Mesenchymal stem cell (in vitro differentiated cells and primary cell): ENCODE results near the gene CCL8.
"Not testable (repeated sequence)": the region's sequence is repeated elsewhere in the genome, so short reads cannot be mapped to it uniquely, and the experiment has no call there.

Experiments used
- DNase-seq: peaks from one replicate; pipeline ENCODE4 v3.0.0-alpha.2; 2013
- H2AFZ ChIP-seq: one replicate; pipeline ENCODE4 v1.6.1; 2013; ENCODE audit warnings: low read depth, mild to moderate bottlenecking, control low read depth, inconsistent platforms, low read length, moderate library complexity
- H2AK5ac ChIP-seq: 2 replicates; pipeline ENCODE4 v1.6.1; 2013; ENCODE audit warnings: low read length, moderate library complexity, mild to moderate bottlenecking, inconsistent platforms; ENCODE audit not compliant: severe bottlenecking
- H2BK120ac ChIP-seq: one replicate; pipeline ENCODE4 v1.6.1; 2013; ENCODE audit warnings: low read depth, mild to moderate bottlenecking, inconsistent platforms, low read length, moderate library complexity
- H2BK12ac ChIP-seq, 2 experiments: one replicate each; pipeline ENCODE4 v1.6.1; 2013; ENCODE audit warnings: inconsistent platforms in 2 of 2, low read length in 2 of 2, mild to moderate bottlenecking in 2 of 2, moderate library complexity in 2 of 2, control low read depth in 1 of 2
- H2BK15ac ChIP-seq: one replicate; pipeline ENCODE4 v1.6.1; 2013; ENCODE audit warnings: mild to moderate bottlenecking, low read depth, inconsistent platforms; ENCODE audit not compliant: poor library complexity, severe bottlenecking
- H2BK5ac ChIP-seq: 2 replicates; pipeline ENCODE4 v1.6.1; 2013; ENCODE audit warnings: low read depth, mild to moderate bottlenecking, low read length, control low read depth, inconsistent platforms; ENCODE audit not compliant: poor library complexity, severe bottlenecking
- H3K14ac ChIP-seq, 2 experiments: one replicate each; pipeline ENCODE4 v1.6.1; 2013; ENCODE audit warnings: inconsistent platforms in 2 of 2, low read length in 2 of 2, control low read depth in 1 of 2, mild to moderate bottlenecking in 1 of 2, moderate library complexity in 1 of 2
- H3K18ac ChIP-seq, 2 experiments: one replicate each; pipeline ENCODE4 v1.6.1; 2013; ENCODE audit warnings: inconsistent platforms in 2 of 2, low read length in 2 of 2, control low read depth in 1 of 2, low read depth in 1 of 2, mild to moderate bottlenecking in 1 of 2
- H3K23ac ChIP-seq, 2 experiments: one replicate each; pipeline ENCODE4 v1.6.1; 2013; ENCODE audit warnings: inconsistent platforms in 2 of 2, low read length in 2 of 2, mild to moderate bottlenecking in 2 of 2, moderate library complexity in 2 of 2, control low read depth in 1 of 2
- H3K27ac ChIP-seq: 2 replicates; pipeline ENCODE4 v1.5.1; 2013; ENCODE audit warnings: mild to moderate bottlenecking, moderate library complexity, low read length, control low read depth, inconsistent platforms; ENCODE audit not compliant: poor library complexity, severe bottlenecking
- H3K27me3 ChIP-seq, 2 experiments: 2 replicates each; pipeline versions ENCODE4 v1.6.1 to v1.7.0; 2013; ENCODE audit warnings: low read length in 2 of 2, mild to moderate bottlenecking in 2 of 2, moderate library complexity in 2 of 2, control low read depth in 1 of 2, inconsistent platforms in 1 of 2; ENCODE audit not compliant: control insufficient read depth in 1 of 2, insufficient read depth in 1 of 2
- H3K36me3 ChIP-seq, 2 experiments: 2 replicates each; pipeline versions ENCODE4 v1.6.1 to v1.7.0; 2013; ENCODE audit warnings: low read length in 2 of 2, control low read depth in 1 of 2, inconsistent platforms in 1 of 2, low read depth in 1 of 2, mild to moderate bottlenecking in 1 of 2; ENCODE audit not compliant: insufficient read depth in 2 of 2, control insufficient read depth in 1 of 2
- H3K4ac ChIP-seq, 2 experiments: one replicate each; pipeline ENCODE4 v1.6.1; 2013; ENCODE audit warnings: inconsistent platforms in 2 of 2, low read length in 2 of 2, mild to moderate bottlenecking in 2 of 2, moderate library complexity in 2 of 2, control low read depth in 1 of 2, low read depth in 1 of 2
- H3K4me1 ChIP-seq: 2 replicates; pipeline ENCODE4 v1.6.1; 2013; ENCODE audit warnings: low read depth, low read length, control low read depth; ENCODE audit not compliant: control insufficient read depth, insufficient read depth
- H3K4me2 ChIP-seq: 2 replicates; pipeline ENCODE4 v1.6.1; 2013; ENCODE audit warnings: low read length, mild to moderate bottlenecking, inconsistent platforms; ENCODE audit not compliant: poor library complexity, severe bottlenecking
- H3K4me3 ChIP-seq, 2 experiments: 2 replicates each; pipeline versions ENCODE4 v1.5.1 to v1.7.0; 2013; ENCODE audit warnings: low read length in 2 of 2, mild to moderate bottlenecking in 2 of 2, control low read depth in 1 of 2, low read depth in 1 of 2; ENCODE audit not compliant: insufficient read depth in 1 of 2
- H3K79me1 ChIP-seq: replicated peaks from 2 replicates; pipeline ENCODE4 v1.6.1; 2013; ENCODE audit warnings: mild to moderate bottlenecking, control low read depth, low read length, inconsistent platforms; ENCODE audit not compliant: poor library complexity, severe bottlenecking
- H3K9ac ChIP-seq: 2 replicates; pipeline ENCODE4 v1.7.0; 2013; ENCODE audit warnings: mild to moderate bottlenecking, low read length, moderate library complexity
- H3K9me3 ChIP-seq: 2 replicates; pipeline ENCODE4 v1.7.0; 2013; ENCODE audit warnings: mild to moderate bottlenecking, low read length; ENCODE audit not compliant: control insufficient read depth
- H4K8ac ChIP-seq: one replicate; pipeline ENCODE4 v1.6.1; 2013; ENCODE audit warnings: inconsistent platforms, mild to moderate bottlenecking, low read length, moderate library complexity
- H4K91ac ChIP-seq: one replicate; pipeline ENCODE4 v1.6.1; 2013; ENCODE audit warnings: mild to moderate bottlenecking, low read length, inconsistent platforms
- WGBS: methylation state at CpG from one replicate; pipeline ENCODE4 v1.1.7; 2013; ENCODE audit warnings: mixed read lengths; 5-methylcytosine and 5-hydroxymethylcytosine counted together

The CCL8 gene

DNA sequence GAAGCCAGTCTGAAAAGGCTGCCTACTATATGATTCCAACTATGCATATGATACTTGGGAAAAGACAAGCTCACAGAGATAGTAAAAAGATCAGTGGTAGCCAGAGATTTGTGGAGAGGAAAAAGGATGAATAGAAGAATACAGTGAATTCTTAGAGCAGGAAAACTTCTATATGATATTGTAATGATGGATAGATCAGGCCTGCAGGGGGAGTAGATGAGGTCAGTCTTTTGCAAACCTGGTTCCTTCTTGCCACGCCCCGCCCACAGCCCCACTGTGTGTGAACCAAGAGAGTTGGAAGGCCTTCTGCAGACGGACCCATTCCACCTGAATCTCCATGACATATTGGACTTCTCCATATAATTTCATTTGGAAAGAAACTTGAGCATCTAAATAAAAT lies 761 bp upstream of the CCL8 start:
- H3K23ac ChIP-seq: no peak overlapping the region
- H2AFZ ChIP-seq: no peak overlapping the region
- no peak overlapping the region for H3K9ac ChIP-seq
- H3K36me3 ChIP-seq: no peaks in the 10 kb centered on the region
- no peak overlapping the region for H3K27ac ChIP-seq
- no peak overlapping the region for H3K4ac ChIP-seq
- H3K14ac ChIP-seq: no peak overlapping the region
- H2BK12ac ChIP-seq: no peak overlapping the region
- no peak overlapping the region for H2AK5ac ChIP-seq
- no peak overlapping the region for H4K91ac ChIP-seq
- no peak overlapping the region for H2BK120ac ChIP-seq
- H3K4me2 ChIP-seq: no peak overlapping the region
- H3K9me3 ChIP-seq: no peaks in the 10 kb centered on the region
- H3K79me1 ChIP-seq: no peaks in the 10 kb centered on the region
- no peak overlapping the region for H4K8ac ChIP-seq
- 70% methylated on average over 3 of the region's 3 CpGs for WGBS
- no peak for DNase-seq
- no peak overlapping the region for H3K4me3 ChIP-seq
- no peaks in the 10 kb centered on the region for H3K4me1 ChIP-seq
- H2BK15ac ChIP-seq: no peak overlapping the region
- H2BK5ac ChIP-seq: no peak overlapping the region
- H3K27me3 ChIP-seq: no peaks in the 10 kb centered on the region
- H3K18ac ChIP-seq: no peak overlapping the region

DNA sequence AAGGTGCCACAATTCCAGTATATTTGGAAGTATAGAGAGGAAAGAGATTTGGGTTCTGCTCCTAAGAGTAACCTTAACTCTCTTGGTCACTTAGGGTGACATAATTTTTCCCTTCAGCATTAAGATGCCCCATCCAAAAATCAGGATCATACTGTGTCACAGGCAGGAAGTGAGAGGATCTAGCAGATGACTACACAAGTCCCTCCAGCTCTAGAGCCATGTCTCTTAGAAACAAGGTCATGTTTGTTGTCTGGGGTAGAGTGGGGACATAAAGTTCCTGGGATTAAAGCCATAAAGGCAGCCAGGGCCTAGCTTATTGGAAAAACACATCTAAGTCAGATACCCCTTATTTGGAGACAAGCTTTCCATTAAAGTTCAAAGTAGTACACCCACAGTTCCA lies 2.7 kb downstream of the CCL8 start:
- Histone ChIP-seq H3K9me3 (peaks cover 7% of the 10 kb centered on the region), H3K4me3 (no peak overlapping the region)
- DNase-seq: no peak

DNA sequence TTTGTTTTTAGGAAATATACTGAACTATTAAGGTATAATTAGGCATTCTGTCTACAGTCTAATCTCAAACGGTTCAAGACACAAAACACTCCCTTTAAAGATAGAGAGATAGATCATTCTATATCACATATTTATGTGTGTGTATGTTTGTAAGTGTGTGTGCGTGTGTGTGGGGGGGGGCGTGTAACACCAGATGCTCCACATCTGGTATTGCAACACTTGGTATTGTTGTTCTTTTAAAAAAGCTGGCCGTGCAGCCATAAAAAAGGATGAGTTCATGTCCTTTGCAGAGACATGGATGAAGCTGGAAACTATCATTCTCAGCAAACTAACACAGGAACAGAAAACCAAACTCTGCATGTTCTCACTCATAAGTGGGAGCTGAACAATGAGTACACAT lies 8.3 kb downstream of the CCL8 start:
- H3K4ac ChIP-seq, H3K27ac ChIP-seq, H3K27me3 ChIP-seq, H3K4me2 ChIP-seq, H3K18ac ChIP-seq, H3K9ac ChIP-seq, H2BK15ac ChIP-seq, H2BK120ac ChIP-seq, H2BK12ac ChIP-seq, H4K91ac ChIP-seq, H3K36me3 ChIP-seq, H2AFZ ChIP-seq, H2BK5ac ChIP-seq, H3K4me1 ChIP-seq, H2AK5ac ChIP-seq, H3K79me1 ChIP-seq, H3K14ac ChIP-seq, H3K23ac ChIP-seq, H3K4me3 ChIP-seq, H4K8ac ChIP-seq, DNase-seq, H3K9me3 ChIP-seq: not testable (repeated sequence)
- WGBS: 67% methylated on average over 1 of the region's 4 CpGs

More for the DNA sequence above, 2.7 kb downstream of the CCL8 start:
- Histone ChIP-seq H3K27ac (no peak overlapping the region), H3K27me3 (no peaks in the 10 kb centered on the region), H2BK12ac (no peak overlapping the region), H2BK15ac (no peak overlapping the region), H4K8ac (no peak overlapping the region), H3K4me1 (no peaks in the 10 kb centered on the region), H3K4me2 (no peak overlapping the region), H4K91ac (no peak overlapping the region), H3K14ac (no peak overlapping the region), H2BK120ac (no peak overlapping the region), H3K23ac (no peak overlapping the region), H3K18ac (no peak overlapping the region), H3K9ac (no peak overlapping the region), H3K4ac (no peak overlapping the region), H2BK5ac (no peak overlapping the region), H3K79me1 (no peaks in the 10 kb centered on the region), H2AK5ac (no peak overlapping the region), H2AFZ (no peak overlapping the region), H3K36me3 (no peaks in the 10 kb centered on the region)

DNA sequence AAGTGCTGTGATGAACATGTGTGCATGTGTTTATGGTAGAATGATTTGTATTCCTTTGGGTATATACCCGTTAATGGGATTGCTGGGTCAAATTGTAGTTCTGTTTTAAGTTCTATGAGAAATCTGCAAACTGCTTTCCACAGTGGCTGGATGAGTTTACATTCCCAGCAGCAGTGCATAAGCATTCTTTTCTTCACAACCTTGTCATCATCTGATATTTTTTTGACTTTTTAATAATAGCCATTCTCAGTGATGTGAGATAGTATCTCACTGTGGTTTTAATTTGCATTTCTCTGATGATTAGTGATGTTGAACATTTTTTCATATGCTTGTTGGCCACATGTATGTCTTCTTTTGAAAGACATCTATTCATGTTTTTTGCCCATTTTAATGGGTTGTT lies 18.5 kb downstream of the CCL8 start:
- Histone ChIP-seq H3K4me3 (no peak overlapping the region), H3K4me2 (no peak overlapping the region), H2BK120ac (no peak overlapping the region), H2AFZ (no peak overlapping the region), H3K27ac (no peak overlapping the region), H4K91ac (no peak overlapping the region), H3K23ac (no peak overlapping the region), H2AK5ac (no peak overlapping the region), H3K14ac (no peak overlapping the region), H2BK12ac (no peak overlapping the region), H3K36me3 (no peaks in the 10 kb centered on the region), H3K4me1 (no peaks in the 10 kb centered on the region), H3K18ac (no peak overlapping the region), H2BK5ac (no peak overlapping the region), H3K27me3 (no peaks in the 10 kb centered on the region), H3K4ac (no peak overlapping the region), H4K8ac (no peak overlapping the region), H3K9me3 (no peaks in the 10 kb centered on the region), H3K79me1 (no peaks in the 10 kb centered on the region), H2BK15ac (no peak overlapping the region), H3K9ac (no peak overlapping the region)
- no peak for DNase-seq
- WGBS: 50% methylated on average over 1 of the region's 1 CpG
